GM23248 (cell line): Measurements from ENCODE around the gene CYP3A7. TPM values are rescaled to one million over a fixed set of nuclear protein-coding genes. Genes with fewer than 3 reads are reported as not detected.

Experiments used
- DNase-seq: peaks from one replicate; pipeline ENCODE4 v3.0.0-alpha.2; 2015
- H2AFZ ChIP-seq: fragments of 200-600 bp; sonication (generic); 2 replicates; pipeline ENCODE4 v1.6.1; 2016; ENCODE audit warnings: antibody characterized with exemption
- H3F3A ChIP-seq: fragments of 200-600 bp; sonication (generic); 2 replicates; pipeline ENCODE4 v1.6.1; 2016; ENCODE audit warnings: mild to moderate bottlenecking, antibody characterized with exemption, mixed run types; ENCODE audit not compliant: insufficient read depth
- H3K27ac ChIP-seq: fragments of 200-600 bp; sonication (generic); 2 replicates; pipeline ENCODE4 v1.5.1; 2016; ENCODE audit warnings: mild to moderate bottlenecking
- H3K27me3 ChIP-seq: fragments of 200-600 bp; sonication (generic); replicated peaks from 2 replicates; pipeline ENCODE4 v1.6.1; 2016; ENCODE audit warnings: mild to moderate bottlenecking; ENCODE audit not compliant: insufficient read depth
- H3K36me3 ChIP-seq: fragments of 200-600 bp; sonication (generic); 2 replicates; pipeline ENCODE4 v1.6.1; 2016; ENCODE audit warnings: low read depth, mild to moderate bottlenecking
- H3K4me1 ChIP-seq: fragments of 200-600 bp; sonication (generic); 2 replicates; pipeline ENCODE4 v1.6.1; 2016; ENCODE audit warnings: mild to moderate bottlenecking; ENCODE audit not compliant: insufficient read depth
- H3K4me2 ChIP-seq: fragments of 200-600 bp; sonication (generic); one replicate; pipeline ENCODE4 v1.6.1; 2016; ENCODE audit warnings: mild to moderate bottlenecking; ENCODE audit not compliant: unreplicated experiment
- H3K4me3 ChIP-seq: fragments of 200-600 bp; sonication (generic); 2 replicates; pipeline ENCODE4 v1.5.1; 2016; ENCODE audit warnings: mild to moderate bottlenecking
- H3K79me2 ChIP-seq: fragments of 200-600 bp; sonication (generic); 2 replicates; pipeline ENCODE4 v1.6.1; 2016; ENCODE audit warnings: mild to moderate bottlenecking; ENCODE audit not compliant: insufficient read depth
- H3K9ac ChIP-seq: fragments of 200-600 bp; sonication (generic); 2 replicates; pipeline ENCODE4 v1.6.1; 2016; ENCODE audit warnings: mild to moderate bottlenecking
- H3K9me2 ChIP-seq: fragments of 200-600 bp; sonication (generic); 2 replicates; pipeline ENCODE4 v1.6.1; 2016; ENCODE audit warnings: mixed run types, mild to moderate bottlenecking, moderate library complexity; ENCODE audit not compliant: insufficient read depth
- H3K9me3 ChIP-seq: fragments of 200-600 bp; sonication (generic); one replicate; pipeline ENCODE4 v1.6.1; 2017; ENCODE audit warnings: low read depth
- H4K20me1 ChIP-seq: fragments of 200-600 bp; sonication (generic); 2 replicates; pipeline ENCODE4 v1.6.0; 2016; ENCODE audit not compliant: insufficient read depth
- EZH2 ChIP-seq: fragments of 200-600 bp; sonication (generic); IDR thresholded peaks from 2 replicates; pipeline ENCODE4 v1.6.1; 2018; ENCODE audit warnings: antibody characterized with exemption, mild to moderate bottlenecking; ENCODE audit not compliant: insufficient read depth, poor library complexity, severe bottlenecking
- EZH2phosphoT487 ChIP-seq: fragments of 200-600 bp; sonication (generic); IDR thresholded peaks from 2 replicates; pipeline ENCODE4 v1.6.1; 2018; ENCODE audit warnings: antibody characterized with exemption, moderate library complexity, mild to moderate bottlenecking, low read depth; ENCODE audit not compliant: insufficient read depth
- WGBS, 2 experiments: methylation state at CpG; one replicate each; pipeline ENCODE4 v1.1.6; 2015 to 2017; ENCODE audit warnings: low lambda C conversion rate in 2 of 2, low coverage in 1 of 2; ENCODE audit errors: missing lambda C conversion rate in 2 of 2; 5-methylcytosine and 5-hydroxymethylcytosine counted together
- in situ Hi-C: fragments of 300-500 bp; cut with MboI; formaldehyde crosslinking; loops from 2 replicates; pipeline ENCODE4 v1.15.0; 2020
- polyA plus RNA-seq: library from polyadenylated mRNA; unstranded; fragments of >200 nt; fragmentation: Nextera tagmentation; extraction: Ambion mirVana; gene quantifications from 2 replicates; pipeline ENCODE4 v1.2.1, GENCODE V29; 2016
- total RNA-seq: library from RNA; depleted of rRNA; stranded (reverse); fragments of >200 nt; shearing (Covaris generic); gene quantifications from 2 replicates; pipeline ENCODE4 v1.2.3, GENCODE V29; 2014; rRNA removed

CYP3A7 gene
- not detected in 2 replicates for total RNA-seq
- not detected in 2 replicates for polyA plus RNA-seq

DNA sequence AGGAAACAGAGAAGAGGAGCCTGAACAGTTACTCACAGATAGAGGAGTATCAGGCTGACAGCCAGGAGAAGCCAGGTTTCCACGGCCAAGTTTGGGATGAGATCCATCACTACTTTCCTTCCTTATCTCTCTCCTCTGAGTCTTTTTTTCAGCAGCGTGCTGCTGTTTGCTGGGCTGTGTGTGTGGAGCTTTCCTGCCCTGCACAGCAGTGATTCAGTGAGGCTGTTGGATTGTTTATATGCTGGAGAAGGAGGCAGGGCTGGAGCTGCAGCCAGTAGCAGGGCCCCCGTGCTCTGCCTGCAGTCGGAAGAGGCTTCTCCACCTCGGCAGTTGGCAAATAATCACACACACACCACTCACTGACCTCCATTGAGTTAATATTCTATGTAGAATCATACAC, at the start of gene CYP3A7:
Gene CYP3A7, minus strand, starts transcription at position 210 of the 400 bp plus-strand sequence. Its CDS starts 103 bp downstream, at position 107.
- Histone ChIP-seq H2AFZ (no peak within 1 kb of the TSS), H3F3A (peaks cover 7% of the 10 kb centered on the region), H3K27ac (no peak within 1 kb of the TSS), H4K20me1 (no peaks in the 10 kb centered on the region), H3K4me1 (peaks cover 7% of the 10 kb centered on the region), H3K9me3 (no peaks in the 10 kb centered on the region), H3K27me3 (peaks cover 6% of the 10 kb centered on the region), H3K79me2 (no peaks in the 10 kb centered on the region), H3K4me2 (no peak within 1 kb of the TSS), H3K36me3 (no peaks in the 10 kb centered on the region), H3K9ac (no peak within 1 kb of the TSS), H3K9me2 (no peaks in the 10 kb centered on the region), H3K4me3 (no peak within 1 kb of the TSS)
- in situ Hi-C loops = no loop called here
- DNase-seq = no peak
- 62 to 68% methylated on average over 5 of the region's 5 CpGs for WGBS, 2 experiments
- no peak for TF ChIP-seq EZH2
- no peak for TF ChIP-seq EZH2phosphoT487

DNA sequence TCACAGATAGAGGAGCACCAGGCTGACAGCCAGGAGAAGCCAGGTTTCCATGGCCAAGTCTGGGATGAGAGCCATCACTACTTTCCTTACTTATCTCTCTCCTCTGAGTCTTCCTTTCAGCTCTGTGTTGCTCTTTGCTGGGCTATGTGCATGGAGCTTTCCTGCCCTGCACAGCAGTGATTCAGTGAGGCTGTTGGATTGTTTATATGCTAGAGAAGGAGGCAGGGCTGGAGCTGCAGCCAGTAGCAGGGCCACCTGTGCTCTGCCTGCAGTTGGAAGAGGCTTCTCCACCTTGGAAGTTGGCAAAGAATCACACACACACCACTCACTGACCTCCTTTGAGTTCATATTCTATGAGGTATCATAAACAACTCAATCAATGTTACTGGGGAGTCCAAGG, 49.0 kb upstream of the CYP3A7 start, which contains the start of gene CYP3A4:
Gene CYP3A4, minus strand, starts transcription at position 178 of the 400 bp plus-strand sequence. Its CDS starts 103 bp downstream, at position 75.
- in situ Hi-C loops = no loop called here
- Histone ChIP-seq H3K4me2 (no peak within 1 kb of the TSS), H3K36me3 (no peaks in the 10 kb centered on the region), H3K79me2 (no peaks in the 10 kb centered on the region), H3K4me3 (no peak within 1 kb of the TSS), H4K20me1 (no peaks in the 10 kb centered on the region), H3K27me3 (peaks cover 43% of the 10 kb centered on the region; the same call in 1 of the 2 replicates), H3K27ac (no peak within 1 kb of the TSS), H2AFZ (no peak within 1 kb of the TSS), H3F3A (peaks cover 6% of the 10 kb centered on the region; the same call in 1 of the 2 replicates), H3K9ac (no peak within 1 kb of the TSS), H3K4me1 (peaks cover 9% of the 10 kb centered on the region), H3K9me3 (no peaks in the 10 kb centered on the region), H3K9me2 (no peaks in the 10 kb centered on the region)
- DNase-seq = peak; percentile 6
- TF ChIP-seq EZH2 (no peak), EZH2phosphoT487 (no peak)

DNA sequence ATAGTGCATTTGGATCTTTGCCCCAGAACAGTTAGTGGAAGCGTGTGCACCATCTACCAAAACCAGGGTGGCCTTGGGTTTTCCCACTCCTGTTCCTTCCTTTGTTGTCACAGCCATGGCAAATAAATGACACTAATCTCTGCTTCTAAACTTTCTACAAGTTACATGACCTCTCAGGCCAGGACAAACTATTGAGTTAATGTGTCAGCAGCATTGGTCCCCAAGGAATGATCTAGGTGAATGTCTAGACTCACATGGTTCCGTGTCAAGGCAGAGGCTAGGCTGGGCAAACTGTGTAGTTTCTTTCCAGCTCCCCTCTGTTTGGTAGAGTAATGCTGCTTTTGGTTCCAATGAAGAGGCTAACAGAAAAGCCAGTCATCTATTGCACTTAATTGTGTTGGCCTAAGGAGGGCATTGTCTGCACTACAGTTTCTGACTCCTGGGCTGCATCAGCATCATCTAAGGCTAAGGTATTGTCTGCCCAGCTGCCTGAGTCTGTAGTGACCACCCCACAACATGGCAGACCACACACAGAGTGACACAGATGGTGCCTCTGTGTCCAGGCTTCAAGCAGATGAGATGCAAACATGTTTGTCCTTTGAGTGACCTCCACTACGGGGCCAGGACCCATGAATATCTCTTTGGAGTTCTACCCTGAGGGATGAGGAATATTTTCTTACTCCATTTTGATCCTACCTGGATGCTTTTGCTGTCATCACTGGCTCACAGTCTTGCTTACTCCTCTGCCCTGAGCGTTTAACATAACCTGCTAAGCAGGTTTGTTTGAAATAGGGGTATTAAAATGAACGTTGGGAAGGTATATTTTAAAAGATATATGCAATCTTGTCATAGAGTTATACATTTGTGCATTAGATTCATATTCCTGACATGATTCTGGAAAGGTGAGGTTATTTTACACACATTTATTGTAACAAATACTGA, 47.3 kb upstream of the CYP3A7 start:
- in situ Hi-C loops = no loop called here

DNA sequence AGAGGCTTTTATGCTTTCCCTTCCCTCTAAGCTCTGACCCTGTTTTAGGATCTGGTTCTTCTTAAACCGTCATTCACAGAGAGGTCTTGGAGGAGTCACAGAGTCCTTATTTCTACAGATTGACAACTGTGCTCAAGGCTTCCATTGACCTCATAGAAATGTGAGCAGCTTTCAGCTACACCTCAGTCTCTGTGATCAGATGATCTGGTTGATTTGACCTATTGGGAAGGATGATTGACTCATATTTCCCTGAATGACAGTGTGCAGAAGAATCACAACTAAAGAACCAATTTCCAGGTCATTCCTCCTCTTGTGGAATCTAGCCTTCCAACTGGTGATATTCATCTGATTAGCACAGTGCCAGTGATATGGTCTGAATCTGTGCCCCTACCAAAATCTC, 45.6 kb upstream of the CYP3A7 start:
- Histone ChIP-seq H3K79me2 (no peaks in the 10 kb centered on the region), H3K36me3 (no peaks in the 10 kb centered on the region), H3K4me3 (no peak overlapping the region), H2AFZ (no peak overlapping the region), H3K9me2 (no peaks in the 10 kb centered on the region), H3K9ac (no peak overlapping the region), H3K4me1 (no peaks in the 10 kb centered on the region), H3F3A (no peaks in the 10 kb centered on the region), H4K20me1 (no peaks in the 10 kb centered on the region), H3K9me3 (no peaks in the 10 kb centered on the region), H3K27ac (no peak overlapping the region), H3K4me2 (no peak overlapping the region), H3K27me3 (peaks cover 52% of the 10 kb centered on the region; the same call in 1 of the 2 replicates)
- in situ Hi-C loops = no loop called here
- no peak for DNase-seq
- 4 to 10% methylated on average over 1 of the region's 1 CpG for WGBS, 2 experiments
- TF ChIP-seq EZH2 = no peak
- TF ChIP-seq EZH2phosphoT487 = no peak

More for the DNA sequence above, 47.3 kb upstream of the CYP3A7 start:
- H3K4me2 ChIP-seq = no peak overlapping the region
- WGBS, 2 experiments = 20 to 22% methylated on average over 5 of the region's 5 CpGs
- H3K9ac ChIP-seq = no peak overlapping the region
- H4K20me1 ChIP-seq = no peaks in the 10 kb centered on the region
- no peak overlapping the region for H2AFZ ChIP-seq
- TF ChIP-seq EZH2phosphoT487 (no peak), EZH2 (no peak)
- no peak overlapping the region for H3K27ac ChIP-seq
- H3K4me1 ChIP-seq = no peaks in the 10 kb centered on the region
- no peaks in the 10 kb centered on the region for H3K9me2 ChIP-seq
- no peaks in the 10 kb centered on the region for H3K79me2 ChIP-seq
- H3K36me3 ChIP-seq = no peaks in the 10 kb centered on the region
- H3K9me3 ChIP-seq = no peaks in the 10 kb centered on the region
- H3K27me3 ChIP-seq = peaks cover 53% of the 10 kb centered on the region; the same call in 1 of the 2 replicates
- no peak for DNase-seq
- no peaks in the 10 kb centered on the region for H3F3A ChIP-seq
- H3K4me3 ChIP-seq = no peak overlapping the region
